Measurements from ENCODE around the gene SYNJ1. TPM values are rescaled to one million over a fixed set of nuclear protein-coding genes. Genes with fewer than 3 reads are reported as not detected.

The SYNJ1 gene
- total RNA-seq, 1 donor from 2014 or later, result 12.9 TPM

GRCh38 chr21:32584472-32584871, 143.3 kb downstream of the SYNJ1 start:
- Mint-ChIP-seq H3K4me1 (ENCODE audit: low read depth, unreplicated experiment) (no peaks in the 10 kb centered on the region), H3K36me3 (ENCODE audit: low read depth, unreplicated experiment) (no peaks in the 10 kb centered on the region), H3K4me3 (ENCODE audit: unreplicated experiment) (no peak overlapping the region), H3K9me3 (ENCODE audit: unreplicated experiment) (no peaks in the 10 kb centered on the region), H3K27ac (ENCODE audit: unreplicated experiment) (no peak overlapping the region), H3K27me3 (ENCODE audit: low read depth, unreplicated experiment) (peaks cover 12% of the 10 kb centered on the region)
- Histone ChIP-seq H3K27ac (ENCODE audit: low read depth, low read length) (no peak overlapping the region), H3K4me3 (ENCODE audit: insufficient read depth, low read depth, low read length) (no peak overlapping the region), H3K9me3 (ENCODE audit: insufficient read depth, low read depth, low read length) (no peaks in the 10 kb centered on the region), H3K4me2 (ENCODE audit: low read length) (no peak overlapping the region), H3K27me3 (ENCODE audit: insufficient read depth, low read length) (peaks cover 4% of the 10 kb centered on the region), H4K20me1 (ENCODE audit: insufficient read depth, low read length) (no peaks in the 10 kb centered on the region), H3K4me1 (ENCODE audit: insufficient read depth, low read length) (no peaks in the 10 kb centered on the region), H3K36me3 (ENCODE audit: insufficient read depth, low read length) (no peaks in the 10 kb centered on the region), H2AFZ (ENCODE audit: low read depth, low read length) (no peak overlapping the region), H3K9ac (ENCODE audit: low read length) (no peak overlapping the region), H3K79me2 (ENCODE audit: insufficient read depth, low read length) (no peaks in the 10 kb centered on the region)
- DNase-seq (ENCODE audit: low read depth), result no peak
- FAIRE-seq, result no peak
- TF ChIP-seq EZH2 (IDR thresholded peaks at IDR 0.05; ENCODE audit: insufficient read depth, low read length), result no peak
- TF ChIP-seq CTCF (IDR thresholded peaks at IDR 0.05; ENCODE audit: insufficient read depth, low read depth, low read length), result no peak

GRCh38 chr21:32581732-32582131, 146.1 kb downstream of the SYNJ1 start:
- DNase-seq (ENCODE audit: low read depth), result no peak
- peaks cover 16% of the 10 kb centered on the region for H3K27me3 ChIP-seq (ENCODE audit: insufficient read depth, low read length)

More at GRCh38 chr21:32581732-32582131, 146.1 kb downstream of the SYNJ1 start:
- no peak for FAIRE-seq
- H3K9me3 Mint-ChIP-seq (ENCODE audit: unreplicated experiment), result no peaks in the 10 kb centered on the region
- no peaks in the 10 kb centered on the region for H4K20me1 ChIP-seq (ENCODE audit: insufficient read depth, low read length)
- no peak overlapping the region for H3K4me3 Mint-ChIP-seq (ENCODE audit: unreplicated experiment)
- peaks cover 30% of the 10 kb centered on the region for H3K27me3 Mint-ChIP-seq (ENCODE audit: low read depth, unreplicated experiment)
- H3K4me1 ChIP-seq (ENCODE audit: insufficient read depth, low read length), result no peaks in the 10 kb centered on the region
- H3K9me3 ChIP-seq (ENCODE audit: insufficient read depth, low read depth, low read length), result no peaks in the 10 kb centered on the region
- no peak overlapping the region for H3K4me3 ChIP-seq (ENCODE audit: insufficient read depth, low read depth, low read length)
- H3K79me2 ChIP-seq (ENCODE audit: insufficient read depth, low read length), result no peaks in the 10 kb centered on the region
- no peaks in the 10 kb centered on the region for H3K4me1 Mint-ChIP-seq (ENCODE audit: low read depth, unreplicated experiment)
- no peaks in the 10 kb centered on the region for H3K36me3 Mint-ChIP-seq (ENCODE audit: low read depth, unreplicated experiment)
- no peak overlapping the region for H3K27ac Mint-ChIP-seq (ENCODE audit: unreplicated experiment)
- TF ChIP-seq CTCF (IDR thresholded peaks at IDR 0.05; ENCODE audit: insufficient read depth, low read depth, low read length), result no peak
- H3K27ac ChIP-seq (ENCODE audit: low read depth, low read length), result no peak overlapping the region
- H3K4me2 ChIP-seq (ENCODE audit: low read length), result no peak overlapping the region
- H3K9ac ChIP-seq (ENCODE audit: low read length), result no peak overlapping the region
- no peak overlapping the region for H2AFZ ChIP-seq (ENCODE audit: low read depth, low read length)
- no peaks in the 10 kb centered on the region for H3K36me3 ChIP-seq (ENCODE audit: insufficient read depth, low read length)

All from astrocyte (in vitro differentiated cells and primary cell).